ENCODE data around the gene KDM5B. TPM values are rescaled to one million over a fixed set of nuclear protein-coding genes. Genes with fewer than 3 reads are reported as not detected.

Gene KDM5B
- total and polyA plus RNA-seq, 2 of the 8 experiments (the other 6 are each of a cell fraction or from before 2014, with no cell fraction given), result 73.3 to 210 TPM

DNA sequence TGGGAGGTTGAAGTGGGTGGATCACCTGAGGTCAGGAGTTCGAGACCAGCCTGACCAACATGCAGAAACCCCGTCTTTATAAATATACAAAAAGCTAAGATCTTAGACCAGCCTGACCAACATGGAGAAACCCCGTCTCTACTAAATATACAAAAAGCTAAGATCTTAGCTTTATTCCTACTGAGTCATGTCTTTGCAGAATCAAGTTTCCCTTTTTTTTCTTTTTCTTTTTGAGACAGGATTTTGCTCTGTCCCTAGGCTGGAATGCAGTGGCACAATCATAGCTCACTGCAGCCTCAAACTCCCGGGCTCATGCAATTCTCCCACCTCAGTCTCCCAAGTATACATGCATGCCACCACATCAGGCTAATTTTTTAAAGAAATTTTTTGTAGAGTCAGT, 21.4 kb downstream of the KDM5B start (continued):
- TF ChIP-seq, protein P1, sequence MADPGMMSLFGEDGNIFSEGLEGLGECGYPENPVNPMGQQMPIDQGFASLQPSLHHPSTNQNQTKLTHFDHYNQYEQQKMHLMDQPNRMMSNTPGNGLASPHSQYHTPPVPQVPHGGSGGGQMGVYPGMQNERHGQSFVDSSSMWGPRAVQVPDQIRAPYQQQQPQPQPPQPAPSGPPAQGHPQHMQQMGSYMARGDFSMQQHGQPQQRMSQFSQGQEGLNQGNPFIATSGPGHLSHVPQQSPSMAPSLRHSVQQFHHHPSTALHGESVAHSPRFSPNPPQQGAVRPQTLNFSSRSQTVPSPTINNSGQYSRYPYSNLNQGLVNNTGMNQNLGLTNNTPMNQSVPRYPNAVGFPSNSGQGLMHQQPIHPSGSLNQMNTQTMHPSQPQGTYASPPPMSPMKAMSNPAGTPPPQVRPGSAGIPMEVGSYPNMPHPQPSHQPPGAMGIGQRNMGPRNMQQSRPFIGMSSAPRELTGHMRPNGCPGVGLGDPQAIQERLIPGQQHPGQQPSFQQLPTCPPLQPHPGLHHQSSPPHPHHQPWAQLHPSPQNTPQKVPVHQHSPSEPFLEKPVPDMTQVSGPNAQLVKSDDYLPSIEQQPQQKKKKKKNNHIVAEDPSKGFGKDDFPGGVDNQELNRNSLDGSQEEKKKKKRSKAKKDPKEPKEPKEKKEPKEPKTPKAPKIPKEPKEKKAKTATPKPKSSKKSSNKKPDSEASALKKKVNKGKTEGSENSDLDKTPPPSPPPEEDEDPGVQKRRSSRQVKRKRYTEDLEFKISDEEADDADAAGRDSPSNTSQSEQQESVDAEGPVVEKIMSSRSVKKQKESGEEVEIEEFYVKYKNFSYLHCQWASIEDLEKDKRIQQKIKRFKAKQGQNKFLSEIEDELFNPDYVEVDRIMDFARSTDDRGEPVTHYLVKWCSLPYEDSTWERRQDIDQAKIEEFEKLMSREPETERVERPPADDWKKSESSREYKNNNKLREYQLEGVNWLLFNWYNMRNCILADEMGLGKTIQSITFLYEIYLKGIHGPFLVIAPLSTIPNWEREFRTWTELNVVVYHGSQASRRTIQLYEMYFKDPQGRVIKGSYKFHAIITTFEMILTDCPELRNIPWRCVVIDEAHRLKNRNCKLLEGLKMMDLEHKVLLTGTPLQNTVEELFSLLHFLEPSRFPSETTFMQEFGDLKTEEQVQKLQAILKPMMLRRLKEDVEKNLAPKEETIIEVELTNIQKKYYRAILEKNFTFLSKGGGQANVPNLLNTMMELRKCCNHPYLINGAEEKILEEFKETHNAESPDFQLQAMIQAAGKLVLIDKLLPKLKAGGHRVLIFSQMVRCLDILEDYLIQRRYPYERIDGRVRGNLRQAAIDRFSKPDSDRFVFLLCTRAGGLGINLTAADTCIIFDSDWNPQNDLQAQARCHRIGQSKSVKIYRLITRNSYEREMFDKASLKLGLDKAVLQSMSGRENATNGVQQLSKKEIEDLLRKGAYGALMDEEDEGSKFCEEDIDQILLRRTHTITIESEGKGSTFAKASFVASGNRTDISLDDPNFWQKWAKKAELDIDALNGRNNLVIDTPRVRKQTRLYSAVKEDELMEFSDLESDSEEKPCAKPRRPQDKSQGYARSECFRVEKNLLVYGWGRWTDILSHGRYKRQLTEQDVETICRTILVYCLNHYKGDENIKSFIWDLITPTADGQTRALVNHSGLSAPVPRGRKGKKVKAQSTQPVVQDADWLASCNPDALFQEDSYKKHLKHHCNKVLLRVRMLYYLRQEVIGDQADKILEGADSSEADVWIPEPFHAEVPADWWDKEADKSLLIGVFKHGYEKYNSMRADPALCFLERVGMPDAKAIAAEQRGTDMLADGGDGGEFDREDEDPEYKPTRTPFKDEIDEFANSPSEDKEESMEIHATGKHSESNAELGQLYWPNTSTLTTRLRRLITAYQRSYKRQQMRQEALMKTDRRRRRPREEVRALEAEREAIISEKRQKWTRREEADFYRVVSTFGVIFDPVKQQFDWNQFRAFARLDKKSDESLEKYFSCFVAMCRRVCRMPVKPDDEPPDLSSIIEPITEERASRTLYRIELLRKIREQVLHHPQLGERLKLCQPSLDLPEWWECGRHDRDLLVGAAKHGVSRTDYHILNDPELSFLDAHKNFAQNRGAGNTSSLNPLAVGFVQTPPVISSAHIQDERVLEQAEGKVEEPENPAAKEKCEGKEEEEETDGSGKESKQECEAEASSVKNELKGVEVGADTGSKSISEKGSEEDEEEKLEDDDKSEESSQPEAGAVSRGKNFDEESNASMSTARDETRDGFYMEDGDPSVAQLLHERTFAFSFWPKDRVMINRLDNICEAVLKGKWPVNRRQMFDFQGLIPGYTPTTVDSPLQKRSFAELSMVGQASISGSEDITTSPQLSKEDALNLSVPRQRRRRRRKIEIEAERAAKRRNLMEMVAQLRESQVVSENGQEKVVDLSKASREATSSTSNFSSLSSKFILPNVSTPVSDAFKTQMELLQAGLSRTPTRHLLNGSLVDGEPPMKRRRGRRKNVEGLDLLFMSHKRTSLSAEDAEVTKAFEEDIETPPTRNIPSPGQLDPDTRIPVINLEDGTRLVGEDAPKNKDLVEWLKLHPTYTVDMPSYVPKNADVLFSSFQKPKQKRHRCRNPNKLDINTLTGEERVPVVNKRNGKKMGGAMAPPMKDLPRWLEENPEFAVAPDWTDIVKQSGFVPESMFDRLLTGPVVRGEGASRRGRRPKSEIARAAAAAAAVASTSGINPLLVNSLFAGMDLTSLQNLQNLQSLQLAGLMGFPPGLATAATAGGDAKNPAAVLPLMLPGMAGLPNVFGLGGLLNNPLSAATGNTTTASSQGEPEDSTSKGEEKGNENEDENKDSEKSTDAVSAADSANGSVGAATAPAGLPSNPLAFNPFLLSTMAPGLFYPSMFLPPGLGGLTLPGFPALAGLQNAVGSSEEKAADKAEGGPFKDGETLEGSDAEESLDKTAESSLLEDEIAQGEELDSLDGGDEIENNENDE (IDR thresholded peaks at IDR 0.05; ENCODE audit: insufficient replicate concordance, low read length), result no peak
- TF ChIP-seq SRF (IDR thresholded peaks at IDR 0.05; ENCODE audit: low read depth, low read length), result no peak
- no peak for TF ChIP-seq JUN (IDR thresholded peaks at IDR 0.05; ENCODE audit: low read depth, low read length)

Data from H1 (cell line).